DMS153 (cell line): ENCODE measurements around the gene EBLN1.
"Not testable (repeated sequence)": the region's sequence is repeated elsewhere in the genome, so short reads cannot be mapped to it uniquely, and the experiment has no call there.

Experiments
- DNase-seq: peaks from one replicate; lab custom pipeline; 2025; lab: John Stamatoyannopoulos, UW

EBLN1 gene

DNA sequence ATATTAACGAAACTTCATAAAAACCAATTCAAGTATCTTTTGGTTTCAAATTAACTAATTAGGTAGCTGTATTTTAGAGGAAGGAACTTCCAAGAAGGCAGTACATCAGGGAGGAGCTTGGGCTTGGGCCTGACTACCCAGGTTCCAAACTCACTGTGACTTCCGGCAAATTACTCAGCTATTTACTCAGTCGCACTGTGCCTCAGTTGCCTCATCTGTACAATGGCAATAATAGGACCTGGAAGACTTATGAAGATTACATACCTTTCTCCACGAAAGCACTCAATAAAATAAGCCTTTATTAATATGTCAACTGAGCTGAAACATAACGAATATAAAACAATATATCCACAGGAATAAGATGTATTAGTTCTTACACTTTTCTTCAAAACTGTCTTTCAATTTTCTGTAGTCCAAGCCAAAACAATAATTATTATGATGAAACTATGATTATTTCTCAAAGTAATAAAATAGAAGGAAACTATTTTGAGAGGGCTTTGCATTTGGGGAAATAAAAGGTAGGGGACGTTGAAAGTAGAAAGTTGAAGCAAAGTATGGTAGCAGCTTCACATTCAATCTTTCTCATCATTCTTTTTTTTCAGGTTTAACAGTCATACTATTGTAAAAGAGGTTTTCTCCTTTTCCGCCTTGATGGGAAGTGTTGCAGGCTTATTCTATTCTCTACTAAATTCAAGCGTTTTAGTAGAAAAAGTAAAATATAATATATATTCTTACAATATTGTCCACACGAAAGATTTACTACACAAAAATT is 10.5 kb upstream of the EBLN1 start:
- no peak for DNase-seq

DNA sequence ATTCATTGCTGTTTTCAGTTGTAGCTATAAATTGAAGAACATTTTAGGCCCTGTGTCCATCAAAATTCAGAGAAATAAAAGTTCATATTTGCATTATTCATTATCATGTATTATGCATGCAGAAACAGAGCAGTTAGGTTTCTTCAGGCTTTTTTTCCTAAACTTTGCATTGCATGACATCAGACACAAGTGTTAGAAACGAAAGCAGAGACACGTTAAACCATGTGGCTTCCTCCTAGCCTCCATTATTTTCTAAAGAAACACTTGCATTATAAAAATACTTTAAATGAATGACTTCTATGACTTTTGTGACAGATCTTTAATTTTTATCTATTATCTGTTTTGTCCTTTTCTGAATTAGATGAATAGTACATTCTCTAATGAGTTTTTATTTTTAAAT is 8.8 kb upstream of the EBLN1 start:
- no peak for DNase-seq

GRCh38 chr10:22222236-22223190 is 4.7 kb upstream of the EBLN1 start:
- no peak for DNase-seq

DNA sequence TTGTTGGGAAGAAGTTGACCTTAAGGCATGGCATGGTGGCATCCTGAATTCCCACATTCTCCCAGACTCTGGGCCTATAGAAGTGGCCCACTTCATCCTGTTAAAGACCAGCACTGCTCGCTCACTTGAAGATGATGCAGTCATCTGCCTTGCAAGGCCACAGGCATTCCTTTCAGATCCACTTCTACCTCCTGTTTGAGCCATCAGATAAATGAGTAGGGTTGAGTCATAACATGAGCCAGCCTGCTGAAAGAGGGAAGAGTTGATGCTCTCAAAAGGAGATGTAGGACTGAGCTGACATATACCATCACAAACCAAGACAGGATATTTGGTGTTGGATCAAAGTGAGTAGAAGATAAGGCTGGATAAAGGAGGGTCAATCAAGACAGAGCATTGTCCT is 1.5 kb upstream of the EBLN1 start:
- no peak for DNase-seq

- DNase-seq, result no peak
These were observed 633 bp upstream of the EBLN1 start for GRCh38 chr10:22218448-22218847.

GRCh38 chr10:22217084-22217483 is 731 bp downstream of the EBLN1 start:
- not testable (repeated sequence) for DNase-seq

DNA sequence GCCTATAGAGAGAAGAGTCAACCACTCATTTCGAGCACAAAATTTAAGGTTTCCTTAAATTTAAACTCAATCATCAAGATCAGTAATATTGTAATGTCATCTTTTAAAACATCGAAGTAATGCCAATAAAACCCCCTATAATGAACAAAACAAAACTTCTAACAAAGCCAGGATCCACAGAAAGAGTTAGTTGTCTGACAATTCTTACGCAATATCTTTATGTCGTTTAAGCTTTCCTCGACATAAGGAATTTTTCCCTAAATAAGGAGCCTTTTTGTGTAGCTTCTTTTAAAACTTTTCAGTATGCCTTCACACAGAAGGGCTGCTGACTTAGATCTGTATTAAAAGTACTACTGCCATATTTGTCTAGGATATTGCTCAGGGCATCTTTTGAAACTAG is 7.5 kb downstream of the EBLN1 start:
- no peak for DNase-seq

DNA sequence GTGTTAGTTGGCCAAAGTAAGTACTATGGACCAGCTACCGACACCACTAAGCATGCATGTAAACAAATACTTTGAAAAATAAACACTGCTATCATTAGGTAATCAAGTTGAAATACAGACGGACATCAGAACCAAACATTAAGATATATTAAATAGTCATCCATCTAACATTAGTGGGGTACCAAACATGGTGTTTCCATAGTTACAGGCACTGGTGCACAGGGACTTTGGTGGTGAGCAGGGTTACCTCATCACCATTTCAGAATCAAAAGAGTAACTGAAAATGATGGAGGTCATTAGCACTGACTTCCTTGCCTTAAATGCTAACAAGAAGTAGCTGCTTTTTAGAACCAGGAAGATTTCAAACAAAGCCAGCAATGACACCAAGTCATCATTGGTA is 23.9 kb downstream of the EBLN1 start:
- DNase-seq, result no peak

DNA sequence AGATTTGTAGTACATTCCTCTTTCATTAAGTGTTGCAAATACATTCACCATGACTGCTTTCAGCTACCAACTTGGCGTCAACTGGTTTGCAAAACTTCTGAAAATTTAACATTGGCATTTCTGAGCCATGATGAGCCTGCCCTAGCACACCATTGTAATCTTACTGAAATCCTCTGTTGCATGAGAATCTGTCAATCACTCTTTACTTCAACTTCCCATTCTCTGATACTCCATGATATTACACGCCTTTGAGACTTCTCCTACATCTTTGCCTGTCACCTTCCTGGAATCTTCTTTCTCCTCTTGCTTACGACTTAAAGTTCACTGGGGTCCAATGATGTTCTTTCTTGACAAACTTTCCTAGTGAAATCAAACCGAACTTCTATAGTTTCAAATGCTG is 32.2 kb downstream of the EBLN1 start:
- no peak for DNase-seq

DNA sequence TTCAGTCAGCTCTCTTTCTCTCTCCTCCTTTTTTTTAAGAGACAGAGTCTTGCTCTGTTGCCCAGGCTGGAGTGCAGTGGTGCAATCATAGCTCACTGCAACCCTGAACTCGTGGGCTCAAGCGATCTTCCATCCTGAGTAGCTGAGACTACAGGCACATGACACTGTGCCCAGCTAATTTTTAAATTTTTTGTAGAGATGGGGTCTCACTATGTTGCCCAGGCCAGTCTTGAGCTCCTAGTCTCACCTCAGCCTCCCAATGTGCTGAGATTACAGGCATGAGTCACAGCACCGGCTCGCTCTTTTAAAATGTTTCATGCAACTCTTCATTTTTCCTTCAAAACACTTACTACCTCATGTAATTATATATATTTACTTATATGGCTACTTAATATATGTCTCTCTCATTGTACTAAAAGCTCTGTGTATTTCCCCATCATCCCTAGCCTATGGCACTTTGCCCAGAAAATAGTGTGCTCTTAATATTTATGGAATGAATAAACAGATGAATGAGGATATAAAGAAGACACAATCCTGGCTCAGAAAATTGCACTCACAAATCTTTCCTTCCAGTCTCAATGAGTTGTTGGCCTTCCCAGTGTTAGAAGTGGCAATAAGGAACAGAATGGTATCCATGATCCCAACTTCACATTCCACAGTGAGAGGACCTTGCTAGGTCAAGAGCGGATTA is 33.9 kb downstream of the EBLN1 start:
- no peak for DNase-seq

DNA sequence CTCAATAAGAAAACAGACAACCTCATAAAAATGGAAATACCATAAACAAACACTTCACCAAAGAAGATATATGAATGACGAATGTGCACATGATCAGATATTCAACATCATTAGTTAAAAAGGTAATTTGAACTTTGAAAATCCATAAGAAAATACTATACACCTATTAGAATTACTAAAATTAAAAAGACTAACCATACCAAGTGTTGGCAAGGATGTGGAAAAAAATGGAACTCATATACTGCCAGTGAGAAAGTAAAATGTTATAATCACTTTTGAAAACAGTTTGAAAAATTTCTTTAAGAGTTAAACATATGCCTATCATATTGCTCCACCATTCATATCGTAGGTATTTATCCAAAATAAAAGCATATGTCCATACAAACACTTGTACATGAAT is 37.1 kb downstream of the EBLN1 start:
- DNase-seq, result no peak

- no peak for DNase-seq
These were observed 43.4 kb downstream of the EBLN1 start for GRCh38 chr10:22174442-22174841.

DNA sequence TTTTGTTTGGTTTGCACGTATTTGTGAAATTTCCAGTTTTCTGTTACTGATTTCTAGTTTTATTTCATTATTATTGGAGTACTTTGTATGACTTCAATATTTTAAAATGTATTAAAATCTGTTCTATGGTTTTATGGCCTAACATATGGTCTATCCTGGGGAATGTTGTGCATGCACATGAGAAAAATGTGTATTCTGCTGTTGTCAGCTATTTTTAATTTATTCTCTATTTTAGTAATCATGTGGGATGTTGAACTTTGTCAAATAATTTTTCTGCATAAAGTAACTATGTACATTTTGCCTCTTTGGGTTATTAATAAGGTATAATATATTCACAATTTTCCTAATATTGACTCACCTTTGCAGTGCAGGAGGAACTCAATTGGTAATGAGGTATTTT is 46.7 kb downstream of the EBLN1 start:
- DNase-seq, result no peak

- no peak for DNase-seq
These were observed 47.2 kb downstream of the EBLN1 start for GRCh38 chr10:22170582-22170981.

DNA sequence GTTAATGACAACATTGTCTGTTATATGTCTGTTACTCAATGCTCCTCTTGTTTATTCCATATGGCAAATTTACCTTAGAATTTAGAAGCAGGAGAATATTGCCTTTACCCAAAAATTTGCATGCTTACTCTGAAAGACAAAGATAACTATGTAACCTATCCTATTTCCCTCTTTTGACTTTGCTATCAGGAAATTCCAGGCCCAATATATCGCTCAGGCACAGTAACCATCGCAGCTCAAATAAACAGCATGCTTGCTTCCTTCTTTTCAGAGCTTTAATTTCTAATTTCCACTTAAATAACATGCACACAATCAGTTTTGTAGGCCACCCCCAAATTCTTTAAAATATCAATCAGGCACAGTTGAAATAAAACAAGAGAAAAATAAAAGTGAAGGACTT is 57.8 kb downstream of the EBLN1 start:
- no peak for DNase-seq

GRCh38 chr10:22159180-22159579 is 58.6 kb downstream of the EBLN1 start:
- no peak for DNase-seq
